ENCODE measurements around the gene VPS13D. TPM values are rescaled to one million over a fixed set of nuclear protein-coding genes. Genes with fewer than 3 reads are reported as not detected.

Gene VPS13D
- total RNA-seq, 4 donors from 2014 or later, result 88.1 to 105 (median 97.1) TPM

DNA sequence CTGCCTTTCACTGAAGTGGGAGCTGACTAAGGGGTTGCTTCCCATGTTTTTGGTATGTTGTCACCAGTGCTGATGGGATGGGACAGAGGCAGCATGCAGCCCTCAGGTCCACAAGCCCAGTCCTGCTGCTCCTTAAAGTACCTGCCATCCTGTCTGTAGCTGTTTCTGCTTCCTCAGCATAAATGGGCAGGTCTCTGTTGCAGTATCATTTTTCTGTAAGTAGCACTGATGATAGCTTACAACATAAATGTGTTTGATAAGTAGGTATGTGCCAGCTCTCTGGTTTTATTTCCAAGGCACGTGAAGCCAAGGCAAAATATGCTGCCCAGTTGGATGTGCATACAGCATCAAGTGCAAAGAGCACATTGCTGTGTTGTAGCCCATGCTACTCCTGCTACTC, 173.0 kb downstream of the VPS13D start:
- no peak for ATAC-seq (ENCODE audit: low FRiP score)
- TF ChIP-seq, protein P1, sequence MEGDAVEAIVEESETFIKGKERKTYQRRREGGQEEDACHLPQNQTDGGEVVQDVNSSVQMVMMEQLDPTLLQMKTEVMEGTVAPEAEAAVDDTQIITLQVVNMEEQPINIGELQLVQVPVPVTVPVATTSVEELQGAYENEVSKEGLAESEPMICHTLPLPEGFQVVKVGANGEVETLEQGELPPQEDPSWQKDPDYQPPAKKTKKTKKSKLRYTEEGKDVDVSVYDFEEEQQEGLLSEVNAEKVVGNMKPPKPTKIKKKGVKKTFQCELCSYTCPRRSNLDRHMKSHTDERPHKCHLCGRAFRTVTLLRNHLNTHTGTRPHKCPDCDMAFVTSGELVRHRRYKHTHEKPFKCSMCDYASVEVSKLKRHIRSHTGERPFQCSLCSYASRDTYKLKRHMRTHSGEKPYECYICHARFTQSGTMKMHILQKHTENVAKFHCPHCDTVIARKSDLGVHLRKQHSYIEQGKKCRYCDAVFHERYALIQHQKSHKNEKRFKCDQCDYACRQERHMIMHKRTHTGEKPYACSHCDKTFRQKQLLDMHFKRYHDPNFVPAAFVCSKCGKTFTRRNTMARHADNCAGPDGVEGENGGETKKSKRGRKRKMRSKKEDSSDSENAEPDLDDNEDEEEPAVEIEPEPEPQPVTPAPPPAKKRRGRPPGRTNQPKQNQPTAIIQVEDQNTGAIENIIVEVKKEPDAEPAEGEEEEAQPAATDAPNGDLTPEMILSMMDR (IDR thresholded peaks at IDR 0.05), result no peak
- no peak for DNase-seq (ENCODE audit: low spot score)

DNA sequence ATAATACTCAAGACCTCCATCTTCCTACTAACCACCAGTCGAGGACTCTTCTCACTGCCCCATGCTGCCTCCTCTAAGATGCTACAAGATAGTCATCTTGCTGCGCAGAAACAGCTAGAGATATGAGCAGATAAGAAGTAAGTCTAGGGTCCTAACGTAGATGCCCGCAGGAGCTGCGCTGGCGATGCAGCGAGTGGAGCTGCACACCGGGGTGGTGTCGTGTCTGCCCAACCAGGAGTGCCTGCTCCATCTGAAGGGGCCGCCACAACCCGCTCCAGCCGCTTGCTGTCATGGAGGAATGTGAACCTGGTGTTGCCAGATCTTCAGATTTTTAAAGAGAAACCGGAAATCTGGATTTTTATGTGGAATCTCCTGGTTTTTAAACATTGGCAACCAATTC, 175.1 kb downstream of the VPS13D start:
- ATAC-seq (ENCODE audit: low FRiP score), result no peak
- DNase-seq (ENCODE audit: low spot score), result no peak
- TF ChIP-seq, protein P1 (IDR thresholded peaks at IDR 0.05), result no peak

DNA sequence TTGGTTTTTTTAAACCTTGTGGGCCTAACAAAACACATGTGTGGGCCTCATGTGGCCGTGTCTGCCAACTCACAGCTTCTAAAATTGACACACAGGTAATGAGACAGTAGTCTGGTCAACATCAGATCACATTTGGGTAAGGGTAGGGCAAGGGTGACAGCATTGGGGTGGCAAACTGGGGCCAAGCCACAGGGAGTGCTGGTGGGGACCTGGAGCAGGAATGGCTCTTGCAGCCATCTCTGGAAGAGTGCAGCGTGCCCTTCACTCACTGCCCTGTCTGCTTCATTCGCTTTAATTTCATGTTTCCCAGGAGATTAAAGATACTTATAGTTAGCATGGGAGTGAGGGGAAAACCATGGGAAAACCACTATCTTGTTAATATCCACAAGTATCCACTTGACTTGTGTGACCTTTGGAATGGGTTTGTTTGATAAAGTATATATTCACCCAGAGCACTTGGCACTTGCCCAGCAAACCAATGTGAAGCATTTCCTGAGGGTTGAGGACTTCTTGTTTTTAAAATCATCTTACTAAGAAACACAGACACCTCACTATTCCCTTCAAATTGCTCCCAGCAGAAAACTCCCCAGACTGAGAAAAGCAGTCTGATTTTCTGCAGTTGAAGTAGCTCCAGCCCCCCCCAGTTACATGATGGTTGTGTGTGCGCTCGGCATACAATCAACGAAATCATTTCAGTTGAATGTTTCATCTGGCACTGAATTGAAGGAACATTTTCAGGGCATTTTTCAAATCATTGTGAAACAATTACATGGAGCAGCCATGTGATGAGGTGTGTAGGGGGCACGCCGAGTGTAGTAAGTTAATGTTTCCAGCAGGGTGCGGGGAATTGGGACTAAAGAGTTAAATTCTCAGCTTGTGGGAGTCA, 175.7 kb downstream of the VPS13D start:
- TF ChIP-seq, protein P1 (IDR thresholded peaks at IDR 0.05), result no peak
- DNase-seq (ENCODE audit: low spot score) (peak; percentile 35), ATAC-seq (ENCODE audit: low FRiP score) (peak; percentile 22)

DNA sequence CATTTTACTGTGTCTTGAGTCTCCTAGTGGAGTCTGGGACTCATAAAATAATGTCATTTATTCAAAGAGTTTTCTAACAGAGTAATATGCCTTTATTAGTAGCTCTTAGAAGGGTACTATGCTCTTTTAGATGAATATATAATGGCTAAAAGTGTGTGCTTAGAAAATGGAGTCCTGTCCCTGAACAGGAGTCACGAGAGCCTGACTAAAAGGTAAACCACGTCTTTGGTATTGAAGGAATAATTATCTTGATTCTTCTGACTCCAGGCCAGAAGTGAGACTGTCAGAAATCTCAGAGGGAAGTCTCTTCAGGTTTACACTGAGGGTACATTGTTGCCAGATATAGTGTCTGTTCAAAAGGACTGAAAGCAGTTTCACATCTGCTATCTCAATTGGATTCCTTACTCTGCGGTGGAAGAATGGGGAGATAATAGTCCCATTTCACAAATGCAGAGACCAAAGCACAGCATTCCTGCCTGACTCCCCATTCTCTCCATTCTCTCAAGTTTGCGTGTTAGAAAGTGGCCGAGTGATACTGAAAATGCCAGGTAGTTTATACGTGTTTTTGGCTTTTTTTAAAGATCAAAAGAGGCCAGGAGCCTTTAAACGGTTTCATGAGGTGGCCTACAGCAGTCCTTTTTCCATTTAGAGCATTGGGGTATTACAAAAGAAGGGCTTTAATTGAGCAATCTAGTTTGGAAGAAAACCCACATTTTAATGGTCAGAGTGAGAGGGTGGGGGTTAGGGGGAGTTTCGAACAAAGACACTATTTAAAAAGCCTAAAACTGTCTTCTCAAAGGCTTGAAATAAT, 176.6 kb downstream of the VPS13D start:
- DNase-seq (ENCODE audit: low spot score) (no peak), ATAC-seq (ENCODE audit: low FRiP score) (peak; percentile 68)
- TF ChIP-seq, protein P1 (IDR thresholded peaks at IDR 0.05), result no peak

DNA sequence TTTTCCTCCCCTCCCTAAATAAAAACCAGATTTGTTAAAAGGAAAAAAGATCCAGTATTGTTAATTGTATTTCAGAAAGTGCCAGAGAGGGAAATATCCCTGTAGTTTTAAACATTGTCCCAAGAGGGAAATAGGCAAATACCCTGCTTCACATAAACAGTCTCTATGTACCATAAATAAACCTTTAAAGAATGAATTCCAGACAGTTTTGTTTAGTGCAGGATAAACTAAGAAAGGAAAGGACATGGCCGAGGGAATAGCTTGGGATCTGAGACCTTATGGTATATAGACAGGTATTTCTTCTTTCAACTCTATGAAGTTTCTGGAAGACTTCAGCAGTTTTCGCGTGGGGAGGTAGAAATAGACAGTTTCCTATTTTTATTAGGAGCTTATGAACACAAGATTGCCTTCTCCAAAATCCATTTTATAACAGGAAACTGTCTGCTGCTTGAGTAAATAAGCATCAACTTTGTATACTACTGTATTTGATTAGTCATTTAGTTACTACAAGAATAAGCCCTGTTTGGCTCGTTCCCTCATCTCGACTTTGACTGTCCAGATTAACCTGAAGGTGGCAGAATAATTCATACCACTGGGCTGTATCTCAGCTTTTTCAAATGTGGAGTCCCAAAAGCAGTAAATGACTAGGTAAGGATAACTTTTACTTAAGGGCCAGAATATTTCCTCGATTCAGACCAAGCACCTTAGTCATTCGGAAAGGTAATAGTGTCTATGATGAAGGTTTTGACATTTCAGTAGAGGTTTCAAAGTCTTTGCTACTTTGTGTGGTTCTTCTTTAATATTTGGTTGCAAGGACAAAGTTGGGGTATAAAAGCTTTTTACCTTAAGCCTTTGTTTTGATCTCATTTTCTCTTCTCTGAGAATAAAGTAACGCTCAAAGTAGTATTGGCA, 177.5 kb downstream of the VPS13D start:
- DNase-seq (ENCODE audit: low spot score), result no peak

DNA sequence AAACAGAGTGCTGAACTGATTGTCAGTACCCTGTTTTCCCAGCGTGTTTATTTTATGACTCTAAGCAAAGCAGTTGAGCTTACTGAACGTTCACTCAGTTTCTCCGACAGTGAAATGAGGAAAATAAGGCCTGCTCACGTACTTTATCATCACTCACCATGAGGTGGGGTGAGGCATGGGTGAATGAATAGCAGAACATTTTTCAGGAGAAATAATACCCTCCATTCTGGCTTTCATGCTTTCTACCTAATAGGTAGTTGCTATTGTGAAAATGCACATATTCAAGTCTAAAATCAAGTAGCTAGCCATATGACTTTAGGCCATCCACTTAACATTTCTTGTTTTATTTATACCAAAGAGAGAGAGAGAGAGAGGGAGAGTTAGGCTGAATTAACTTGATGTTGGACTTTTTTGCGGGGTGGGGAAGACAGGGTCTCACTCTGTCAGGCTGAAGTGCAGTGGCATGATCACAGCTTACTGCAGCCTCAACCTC, 178.2 kb downstream of the VPS13D start:
- TF ChIP-seq, protein P1 (IDR thresholded peaks at IDR 0.05), result no peak
- DNase-seq (ENCODE audit: low spot score) (no peak), ATAC-seq (ENCODE audit: low FRiP score) (no peak)

More for the DNA sequence above, 177.5 kb downstream of the VPS13D start:
- TF ChIP-seq, protein P1 (IDR thresholded peaks at IDR 0.05), result no peak
- peak; percentile 70 for ATAC-seq (ENCODE audit: low FRiP score)

Measured in omental fat pad (tissue), 4 donors.